Peyer's patch (tissue), 4 donors: ENCODE measurements around the gene NAA25.

Source experiments
- POLR2A ChIP-seq, 2 donors: fragments of 450-650 bp; IDR thresholded peaks; one replicate each; pipeline ENCODE4 v1.5.1; 2017; ENCODE audit warnings: antibody characterized with exemption in 2 of 2, mild to moderate bottlenecking in 2 of 2, moderate library complexity in 2 of 2
- TF ChIP-seq, protein P1 (sequence below), 6 experiments: fragments of 450-650 bp in 4 of 6; fragments of 200-600 bp in 2 of 6; sonication (generic) in 1 of 6; IDR thresholded peaks; one replicate each; pipeline ENCODE4 v1.5.1; 2017 to 2019; ENCODE audit warnings: antibody characterized with exemption in 6 of 6, mild to moderate bottlenecking in 3 of 6, moderate library complexity in 1 of 6

DNA sequence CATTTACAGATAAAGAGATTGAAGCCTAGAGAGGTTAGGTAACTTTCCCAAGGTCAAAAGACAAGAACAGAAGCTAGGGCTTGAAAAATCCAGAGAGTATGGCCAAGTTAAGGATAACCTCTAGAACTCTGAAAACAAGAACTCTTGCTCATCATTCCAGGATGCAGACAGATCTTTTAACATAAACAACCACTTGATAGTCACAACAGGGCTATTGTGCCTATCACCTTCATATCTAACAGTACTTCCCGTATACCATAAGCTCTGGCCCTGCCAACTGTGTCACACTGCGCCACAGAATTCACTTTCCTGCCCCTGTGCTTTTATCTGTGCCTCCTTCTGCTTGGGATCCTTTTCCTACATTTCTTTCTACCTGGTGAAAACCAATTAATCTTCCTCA is 77.1 kb downstream of the NAA25 start:
- TF ChIP-seq, protein P1, sequence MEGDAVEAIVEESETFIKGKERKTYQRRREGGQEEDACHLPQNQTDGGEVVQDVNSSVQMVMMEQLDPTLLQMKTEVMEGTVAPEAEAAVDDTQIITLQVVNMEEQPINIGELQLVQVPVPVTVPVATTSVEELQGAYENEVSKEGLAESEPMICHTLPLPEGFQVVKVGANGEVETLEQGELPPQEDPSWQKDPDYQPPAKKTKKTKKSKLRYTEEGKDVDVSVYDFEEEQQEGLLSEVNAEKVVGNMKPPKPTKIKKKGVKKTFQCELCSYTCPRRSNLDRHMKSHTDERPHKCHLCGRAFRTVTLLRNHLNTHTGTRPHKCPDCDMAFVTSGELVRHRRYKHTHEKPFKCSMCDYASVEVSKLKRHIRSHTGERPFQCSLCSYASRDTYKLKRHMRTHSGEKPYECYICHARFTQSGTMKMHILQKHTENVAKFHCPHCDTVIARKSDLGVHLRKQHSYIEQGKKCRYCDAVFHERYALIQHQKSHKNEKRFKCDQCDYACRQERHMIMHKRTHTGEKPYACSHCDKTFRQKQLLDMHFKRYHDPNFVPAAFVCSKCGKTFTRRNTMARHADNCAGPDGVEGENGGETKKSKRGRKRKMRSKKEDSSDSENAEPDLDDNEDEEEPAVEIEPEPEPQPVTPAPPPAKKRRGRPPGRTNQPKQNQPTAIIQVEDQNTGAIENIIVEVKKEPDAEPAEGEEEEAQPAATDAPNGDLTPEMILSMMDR (IDR thresholded peaks at IDR 0.05), result no peak
- TF ChIP-seq POLR2A (IDR thresholded peaks at IDR 0.05), result no peak
